ENCODE results near the gene FUT3.
"Not testable (repeated sequence)": the region's sequence is repeated elsewhere in the genome, so short reads cannot be mapped to it uniquely, and the experiment has no call there.

DNA sequence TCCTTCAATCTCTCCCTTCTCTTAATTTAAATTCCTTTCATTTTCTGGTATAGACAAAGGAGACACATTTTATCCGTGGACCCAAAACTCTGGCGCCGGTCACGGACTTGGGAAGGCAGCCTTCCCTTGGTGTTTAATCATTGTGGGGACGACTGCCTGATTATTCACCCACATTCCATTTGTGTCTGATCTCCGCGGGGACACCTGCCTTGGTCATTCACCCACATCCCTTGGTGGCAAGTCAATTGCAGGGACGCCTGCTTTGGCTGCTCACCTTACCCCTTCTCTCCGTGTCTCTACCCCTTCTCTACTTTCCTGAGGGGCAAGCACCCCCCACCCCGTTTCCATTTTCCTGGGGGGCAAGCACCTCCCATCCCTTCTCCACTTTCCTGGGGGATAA, 3.4 kb downstream of the FUT3 start:
- not testable (repeated sequence) for TF ChIP-seq EZH2 (IDR thresholded peaks at IDR 0.05; ENCODE audit: insufficient read depth, poor library complexity, severe bottlenecking); EZH2phosphoT487 (IDR thresholded peaks at IDR 0.05; ENCODE audit: insufficient read depth, low read depth)

All from GM23248 (cell line).